ENCODE results near the gene ERC2.

Gene ERC2

GRCh38 chr3:55669133-55669532, 799.1 kb downstream of the ERC2 start:
- Mint-ChIP-seq H3K9me3 (no peaks in the 10 kb centered on the region), H3K27ac (no peak overlapping the region), H3K36me3 (no peaks in the 10 kb centered on the region), H3K4me1 (no peaks in the 10 kb centered on the region), H3K4me3 (no peak overlapping the region), H3K27me3 (no peaks in the 10 kb centered on the region)

GRCh38 chr3:55668359-55668758, 799.9 kb downstream of the ERC2 start:
- no peak overlapping the region for H3K27ac Mint-ChIP-seq
- no peaks in the 10 kb centered on the region for H3K36me3 Mint-ChIP-seq
- no peaks in the 10 kb centered on the region for H3K27me3 Mint-ChIP-seq
- no peaks in the 10 kb centered on the region for H3K9me3 Mint-ChIP-seq
- no peak overlapping the region for H3K4me3 Mint-ChIP-seq
- H3K4me1 Mint-ChIP-seq, result no peaks in the 10 kb centered on the region

GRCh38 chr3:55664387-55664786, 803.9 kb downstream of the ERC2 start:
- no peaks in the 10 kb centered on the region for H3K4me1 Mint-ChIP-seq
- no peaks in the 10 kb centered on the region for H3K27me3 Mint-ChIP-seq
- no peaks in the 10 kb centered on the region for H3K36me3 Mint-ChIP-seq
- H3K4me3 Mint-ChIP-seq, result peak overlapping the region; percentile 52
- no peak overlapping the region for H3K27ac Mint-ChIP-seq
- H3K9me3 Mint-ChIP-seq, result no peaks in the 10 kb centered on the region

DNA sequence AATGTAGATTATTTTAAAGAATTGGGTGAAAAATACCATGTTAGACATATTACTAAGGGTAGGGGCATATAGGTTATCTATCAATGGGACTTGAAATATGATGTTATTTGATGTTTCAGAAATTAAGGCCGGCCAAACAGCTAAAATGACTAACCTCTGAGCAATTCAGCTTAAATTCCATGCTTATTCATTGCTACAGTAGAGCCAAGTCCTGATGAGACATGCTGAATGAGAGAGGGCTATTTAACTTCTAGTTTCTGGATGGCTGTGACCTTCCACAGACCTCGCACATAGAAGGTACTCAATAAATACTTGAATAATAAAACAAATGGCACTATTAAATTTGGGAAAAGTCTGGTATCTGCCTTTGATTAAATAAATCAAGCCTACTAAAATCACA, 805.6 kb downstream of the ERC2 start:
- no peak overlapping the region for H3K27ac Mint-ChIP-seq
- no peaks in the 10 kb centered on the region for H3K27me3 Mint-ChIP-seq
- no peaks in the 10 kb centered on the region for H3K9me3 Mint-ChIP-seq
- no peaks in the 10 kb centered on the region for H3K4me1 Mint-ChIP-seq
- no peak overlapping the region for H3K4me3 Mint-ChIP-seq
- H3K36me3 Mint-ChIP-seq, result no peaks in the 10 kb centered on the region

GRCh38 chr3:55661571-55661970, 806.7 kb downstream of the ERC2 start:
- H3K36me3 Mint-ChIP-seq, result no peaks in the 10 kb centered on the region

GRCh38 chr3:55661141-55661540, 807.1 kb downstream of the ERC2 start:
- H3K36me3 Mint-ChIP-seq, result no peaks in the 10 kb centered on the region
- no peaks in the 10 kb centered on the region for H3K27me3 Mint-ChIP-seq
- no peak overlapping the region for H3K27ac Mint-ChIP-seq
- H3K4me1 Mint-ChIP-seq, result no peaks in the 10 kb centered on the region
- H3K4me3 Mint-ChIP-seq, result no peak overlapping the region
- no peaks in the 10 kb centered on the region for H3K9me3 Mint-ChIP-seq

More at GRCh38 chr3:55661571-55661970, 806.7 kb downstream of the ERC2 start:
- H3K4me1 Mint-ChIP-seq, result no peaks in the 10 kb centered on the region
- H3K27me3 Mint-ChIP-seq, result no peaks in the 10 kb centered on the region
- H3K27ac Mint-ChIP-seq, result no peak overlapping the region
- no peaks in the 10 kb centered on the region for H3K9me3 Mint-ChIP-seq
- H3K4me3 Mint-ChIP-seq, result no peak overlapping the region

DNA sequence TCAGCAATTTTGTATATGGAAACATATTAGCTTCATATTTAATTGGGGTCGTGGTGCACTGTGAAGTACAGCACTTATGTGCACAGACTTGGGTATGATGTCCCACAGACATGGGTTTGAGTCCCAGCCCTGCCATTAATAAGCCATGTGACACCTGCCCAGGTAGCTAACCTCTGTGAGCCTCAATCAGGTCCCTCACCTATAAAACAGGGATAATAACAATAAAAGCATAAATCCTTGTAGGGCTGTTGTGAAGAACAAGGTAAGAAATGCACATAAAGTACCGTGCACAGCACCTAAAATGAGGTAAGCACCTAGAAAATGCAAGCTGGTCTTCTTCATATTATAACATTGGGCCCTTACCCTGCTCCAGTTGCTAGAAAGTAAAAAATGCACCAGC, 807.6 kb downstream of the ERC2 start:
- H3K36me3 Mint-ChIP-seq, result no peaks in the 10 kb centered on the region
- H3K4me3 Mint-ChIP-seq, result no peak overlapping the region
- no peak overlapping the region for H3K27ac Mint-ChIP-seq
- H3K4me1 Mint-ChIP-seq, result no peaks in the 10 kb centered on the region
- no peaks in the 10 kb centered on the region for H3K27me3 Mint-ChIP-seq
- no peaks in the 10 kb centered on the region for H3K9me3 Mint-ChIP-seq

GRCh38 chr3:55659701-55660100, 808.6 kb downstream of the ERC2 start:
- Mint-ChIP-seq H3K4me3 (no peak overlapping the region), H3K36me3 (no peaks in the 10 kb centered on the region), H3K4me1 (no peaks in the 10 kb centered on the region), H3K27ac (no peak overlapping the region), H3K9me3 (no peaks in the 10 kb centered on the region), H3K27me3 (no peaks in the 10 kb centered on the region)

DNA sequence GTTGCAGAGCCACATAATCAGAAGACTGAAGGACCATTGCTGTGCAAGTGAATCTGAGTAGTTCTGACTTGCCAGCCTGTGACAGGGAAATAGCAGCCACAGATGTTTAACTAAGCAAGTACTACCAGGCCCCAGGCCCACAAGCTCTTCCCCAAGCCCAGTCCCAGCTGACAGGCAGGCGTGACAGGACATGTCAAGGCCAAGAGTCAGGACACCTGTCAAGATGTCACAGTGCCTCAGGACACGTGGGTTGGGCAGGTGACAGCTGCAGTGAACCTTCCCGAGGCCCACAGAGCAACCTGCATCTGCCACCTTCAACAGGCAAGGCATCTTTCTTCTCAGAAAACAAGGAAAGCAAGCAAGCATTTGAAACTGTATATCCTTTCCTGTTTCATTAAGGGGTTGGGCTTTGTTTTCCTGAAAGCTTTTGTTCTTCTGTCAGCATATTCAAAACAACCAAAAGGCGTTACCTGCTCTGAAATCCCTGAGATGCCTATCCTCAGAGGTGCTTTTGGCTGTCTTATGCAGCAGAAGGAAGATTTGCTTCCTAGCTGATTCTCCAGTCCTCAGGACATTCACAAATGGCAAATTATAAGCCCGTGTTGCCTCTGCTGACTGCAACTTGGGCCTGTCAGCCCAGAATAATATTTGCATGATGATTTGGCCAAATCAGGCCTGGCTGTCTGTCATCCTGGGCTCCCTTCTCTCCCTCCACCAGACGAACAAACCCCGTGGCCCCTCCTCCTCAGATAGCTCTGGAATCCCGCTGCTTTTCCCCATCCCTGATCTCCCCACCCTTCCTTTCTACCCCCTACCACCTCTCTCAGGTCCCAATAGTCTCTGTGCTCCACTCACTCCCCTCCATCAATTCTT, 809.3 kb downstream of the ERC2 start:
- H3K9me3 Mint-ChIP-seq, result no peaks in the 10 kb centered on the region
- H3K27ac Mint-ChIP-seq, result no peak overlapping the region
- no peaks in the 10 kb centered on the region for H3K27me3 Mint-ChIP-seq
- H3K4me3 Mint-ChIP-seq, result no peak overlapping the region
- peaks cover 3% of the 10 kb centered on the region for H3K4me1 Mint-ChIP-seq
- H3K36me3 Mint-ChIP-seq, result no peaks in the 10 kb centered on the region

DNA sequence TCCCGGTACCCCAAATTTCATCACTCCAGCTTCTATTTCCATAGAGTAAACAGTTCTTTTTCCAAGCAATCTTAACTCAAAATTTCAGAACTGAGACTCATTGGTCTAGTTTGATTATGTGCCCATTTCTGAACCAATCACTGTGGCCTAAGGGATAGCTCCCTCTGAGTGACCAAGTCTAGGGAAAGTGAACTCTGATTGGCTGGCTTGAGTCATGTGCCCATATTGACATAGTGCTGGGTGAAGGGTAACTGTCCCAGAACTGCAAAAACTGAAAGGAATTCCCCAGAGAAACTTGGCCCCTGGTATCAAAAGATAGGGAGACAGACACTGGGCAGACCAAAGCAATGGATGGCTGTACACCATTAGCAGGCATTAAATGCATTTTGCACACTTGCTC, 810.0 kb downstream of the ERC2 start:
- Mint-ChIP-seq H3K27ac (no peak overlapping the region), H3K27me3 (no peaks in the 10 kb centered on the region), H3K9me3 (no peaks in the 10 kb centered on the region), H3K4me3 (no peak overlapping the region), H3K36me3 (no peaks in the 10 kb centered on the region), H3K4me1 (peaks cover 4% of the 10 kb centered on the region)

DNA sequence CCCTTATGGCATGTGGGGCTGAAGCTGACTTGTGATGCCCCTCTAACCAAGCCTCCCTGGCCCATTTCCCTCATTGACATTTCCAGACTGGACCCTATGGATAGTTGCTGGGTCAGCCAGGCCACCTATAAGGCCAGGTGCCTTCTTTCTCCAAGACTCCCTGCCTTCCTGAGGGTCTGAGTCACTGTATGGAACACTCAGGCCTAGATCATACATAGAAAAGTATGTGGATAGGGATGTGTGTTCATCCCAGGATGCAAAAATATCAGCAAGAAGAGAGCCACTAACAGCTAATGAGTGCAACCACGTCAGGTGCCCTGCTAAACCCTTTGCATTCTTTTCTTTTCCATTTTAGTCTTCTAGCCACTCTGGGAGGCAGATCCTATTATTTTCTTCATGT, 812.7 kb downstream of the ERC2 start:
- Mint-ChIP-seq H3K4me3 (no peak overlapping the region), H3K27me3 (no peaks in the 10 kb centered on the region), H3K27ac (no peak overlapping the region), H3K36me3 (no peaks in the 10 kb centered on the region), H3K4me1 (peaks cover 4% of the 10 kb centered on the region), H3K9me3 (no peaks in the 10 kb centered on the region)

GRCh38 chr3:55654123-55654760, 814.0 kb downstream of the ERC2 start:
- Mint-ChIP-seq H3K4me3 (no peak overlapping the region), H3K36me3 (no peaks in the 10 kb centered on the region), H3K27ac (no peak overlapping the region), H3K27me3 (no peaks in the 10 kb centered on the region), H3K9me3 (no peaks in the 10 kb centered on the region), H3K4me1 (peaks cover 4% of the 10 kb centered on the region)

GRCh38 chr3:55651011-55651410, 817.3 kb downstream of the ERC2 start:
- no peak overlapping the region for H3K27ac Mint-ChIP-seq
- H3K4me1 Mint-ChIP-seq, result peaks cover 4% of the 10 kb centered on the region
- no peaks in the 10 kb centered on the region for H3K36me3 Mint-ChIP-seq
- H3K4me3 Mint-ChIP-seq, result no peak overlapping the region
- no peaks in the 10 kb centered on the region for H3K27me3 Mint-ChIP-seq
- H3K9me3 Mint-ChIP-seq, result no peaks in the 10 kb centered on the region

DNA sequence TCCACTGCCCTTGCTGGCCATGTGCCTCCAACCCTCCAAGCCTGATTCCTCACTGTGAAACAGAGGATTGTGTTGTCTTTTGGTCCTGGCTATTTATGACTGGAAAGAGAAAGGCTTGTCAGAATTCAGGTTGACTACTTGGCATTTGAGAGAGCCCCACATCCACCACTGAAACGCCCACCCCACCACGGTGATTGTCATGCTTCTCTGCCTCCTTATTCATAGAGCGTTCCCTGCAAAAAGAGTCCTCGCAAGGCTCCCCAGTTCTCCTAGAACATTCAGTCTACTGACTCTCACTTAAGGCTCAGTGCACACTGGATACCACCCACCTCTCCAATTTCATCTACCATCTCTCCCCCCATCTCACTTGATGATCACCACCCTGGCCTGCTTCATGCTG, 818.3 kb downstream of the ERC2 start:
- no peaks in the 10 kb centered on the region for H3K36me3 Mint-ChIP-seq
- H3K9me3 Mint-ChIP-seq, result no peaks in the 10 kb centered on the region
- H3K4me3 Mint-ChIP-seq, result no peak overlapping the region
- H3K4me1 Mint-ChIP-seq, result peaks cover 4% of the 10 kb centered on the region
- no peaks in the 10 kb centered on the region for H3K27me3 Mint-ChIP-seq
- no peak overlapping the region for H3K27ac Mint-ChIP-seq

DNA sequence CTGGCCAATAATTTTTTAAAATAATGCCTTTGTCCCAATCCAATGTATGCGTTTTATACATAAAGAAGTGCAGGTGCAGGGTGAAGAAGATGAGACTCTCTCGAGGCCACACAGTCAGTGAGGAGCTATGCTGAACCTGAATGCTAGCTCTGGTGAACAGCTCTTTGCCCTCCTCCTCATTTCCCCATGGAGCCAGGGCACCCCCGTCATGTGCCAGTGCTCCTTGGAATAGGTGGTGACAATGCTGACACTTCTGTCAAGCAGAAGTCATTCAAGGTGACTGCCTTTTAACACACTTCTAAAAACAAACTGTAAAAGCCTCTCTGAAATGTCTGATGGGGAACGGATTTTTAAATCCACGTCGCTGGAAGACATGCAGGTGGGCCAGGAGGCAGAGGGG, 818.7 kb downstream of the ERC2 start:
- Mint-ChIP-seq H3K9me3 (no peaks in the 10 kb centered on the region), H3K27me3 (no peaks in the 10 kb centered on the region), H3K4me3 (no peak overlapping the region), H3K27ac (no peak overlapping the region), H3K36me3 (no peaks in the 10 kb centered on the region), H3K4me1 (peaks cover 4% of the 10 kb centered on the region)

GRCh38 chr3:55648591-55649318, 819.5 kb downstream of the ERC2 start:
- H3K9me3 Mint-ChIP-seq, result no peaks in the 10 kb centered on the region
- no peaks in the 10 kb centered on the region for H3K36me3 Mint-ChIP-seq
- peaks cover under 1% of the 10 kb centered on the region for H3K4me1 Mint-ChIP-seq
- no peak overlapping the region for H3K27ac Mint-ChIP-seq
- no peak overlapping the region for H3K4me3 Mint-ChIP-seq
- H3K27me3 Mint-ChIP-seq, result no peaks in the 10 kb centered on the region

Data from activated naive CD4-positive, alpha-beta T cell treated with anti-CD3 and anti-CD28 coated beads, Interleukin-2, amount 50 U/mL, for 24 hours (primary cell).